SKM-1 treated with dmso at 0.1 percent for 144 hours (cell line): ENCODE measurements around the gene RGS14.
A peak's percentile ranks its signal among the peaks of the same experiment; 100 is the strongest.
"Not testable (repeated sequence)": the region's sequence is repeated elsewhere in the genome, so short reads cannot be mapped to it uniquely, and the experiment has no call there.

Source experiments
- DNase-seq: peaks from one replicate; lab custom pipeline; 2025; ENCODE audit not compliant: unreplicated experiment; lab: John Stamatoyannopoulos, UW

Gene RGS14

GRCh38 chr5:177346820-177347219 is 10.9 kb upstream of the RGS14 start:
- DNase-seq, result no peak

- no peak for DNase-seq
Observed at GRCh38 chr5:177347699-177348098, 10.0 kb upstream of the RGS14 start.

DNA sequence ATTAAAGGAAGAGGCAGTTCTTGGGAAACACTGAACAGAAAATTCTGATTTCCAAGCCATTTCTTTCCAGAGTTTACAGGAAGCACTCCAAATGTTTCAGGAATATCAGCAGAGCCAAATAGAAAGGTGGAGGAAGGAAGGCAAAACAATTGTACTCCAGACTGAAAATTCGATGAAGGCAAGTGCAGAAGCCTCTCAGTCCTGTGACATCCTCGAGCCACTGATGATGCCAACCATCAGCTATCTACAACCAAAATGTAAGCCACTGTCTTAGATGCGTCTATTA is 8.4 kb upstream of the RGS14 start:
- DNase-seq, result no peak

- no peak for DNase-seq
Observed at GRCh38 chr5:177349762-177350161, 8.0 kb upstream of the RGS14 start.

GRCh38 chr5:177350776-177351391 is 6.8 kb upstream of the RGS14 start:
- no peak for DNase-seq

DNA sequence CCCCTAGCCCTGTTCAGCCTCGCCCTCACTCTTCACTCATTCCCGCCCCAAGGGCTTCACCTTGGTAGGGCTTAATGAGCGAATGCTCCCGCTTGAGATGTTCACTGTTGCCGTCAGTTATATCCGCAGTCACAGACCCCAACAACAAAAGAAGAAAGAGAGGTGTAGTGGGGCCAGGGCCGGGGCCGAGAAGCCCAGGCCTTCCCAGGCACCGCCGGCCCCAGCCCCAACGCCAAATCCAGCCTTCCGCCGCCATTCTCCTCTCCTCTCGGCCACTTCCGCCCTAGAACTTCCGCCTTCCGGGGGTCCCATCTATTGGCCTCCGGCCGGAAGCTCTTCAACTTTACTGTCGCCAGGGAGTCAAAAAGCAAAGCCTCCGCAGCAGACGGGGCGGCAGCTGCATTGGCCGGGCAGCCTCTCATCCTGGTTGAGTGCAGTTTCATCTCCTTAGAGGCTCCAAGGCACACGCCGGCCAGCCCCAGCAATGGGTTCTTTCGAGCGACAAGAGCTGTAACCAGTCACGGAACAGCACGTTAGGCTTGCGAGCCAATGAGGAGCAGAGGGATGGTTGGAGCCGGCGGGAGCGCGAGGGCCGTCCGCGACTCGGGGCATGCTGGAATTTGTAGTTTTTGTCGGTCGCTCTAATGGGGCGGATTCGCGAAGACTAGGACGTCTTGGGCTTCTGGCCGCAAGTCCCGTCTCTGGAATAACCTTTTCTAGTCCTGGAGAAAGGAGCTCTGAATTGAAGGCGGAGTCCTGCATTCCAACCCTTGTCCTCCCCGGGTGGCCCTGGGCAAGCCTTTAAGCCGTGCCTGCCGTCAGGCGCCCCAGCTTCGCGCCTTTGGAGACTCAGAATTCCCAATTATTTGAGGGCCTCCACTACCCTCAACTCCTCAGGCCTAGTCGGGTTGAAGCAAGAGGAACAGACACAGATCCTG is 6.1 kb upstream of the RGS14 start, which contains the start of gene LMAN2:
TSS of gene LMAN2 (minus strand) at position 277 of the 938 bp plus-strand sequence. CDS start at position 256, 21 bp downstream.
- peak; percentile 96 for DNase-seq

DNA sequence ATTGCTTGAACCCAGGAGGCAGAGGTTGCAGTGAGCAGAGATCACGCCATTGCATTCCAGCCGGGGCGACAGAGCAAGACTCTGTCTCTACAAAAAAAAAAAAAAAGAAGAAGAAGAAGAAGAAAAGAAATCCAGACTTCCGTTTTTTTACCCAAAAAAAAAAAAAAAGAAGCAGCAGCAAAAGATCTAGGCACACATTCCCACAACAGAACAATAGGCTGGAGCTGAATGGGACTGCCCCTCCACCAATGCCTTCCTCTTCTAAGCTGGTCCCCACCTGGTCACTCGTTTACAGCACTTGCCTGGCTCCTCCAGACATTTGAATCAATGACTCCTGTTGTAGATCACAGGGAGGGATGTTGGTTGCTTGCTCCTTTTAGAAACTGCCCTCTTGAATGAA is 4.6 kb upstream of the RGS14 start:
- DNase-seq, result no peak

GRCh38 chr5:177354256-177354655 is 3.5 kb upstream of the RGS14 start:
- DNase-seq, result no peak

DNA sequence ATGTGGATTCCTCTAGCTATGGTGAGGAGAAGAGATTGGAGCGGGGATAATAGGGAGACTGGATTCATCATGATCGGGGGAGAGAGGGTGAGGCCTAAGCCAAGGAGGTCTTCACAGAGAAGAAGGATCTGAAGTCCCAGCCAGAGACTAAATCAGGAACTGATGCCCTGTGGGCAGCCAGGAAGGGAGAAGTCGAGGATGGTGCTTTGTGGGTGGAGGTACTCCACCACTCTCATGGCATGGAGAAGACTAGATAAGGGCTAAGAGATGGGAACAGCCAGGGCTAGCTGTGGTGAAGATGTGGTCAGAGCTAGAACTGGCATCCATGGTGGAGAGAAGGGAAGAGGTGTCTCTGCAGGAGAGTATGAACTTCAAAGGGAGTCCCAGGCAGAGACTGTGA is 3.0 kb upstream of the RGS14 start:
- DNase-seq, result no peak

DNA sequence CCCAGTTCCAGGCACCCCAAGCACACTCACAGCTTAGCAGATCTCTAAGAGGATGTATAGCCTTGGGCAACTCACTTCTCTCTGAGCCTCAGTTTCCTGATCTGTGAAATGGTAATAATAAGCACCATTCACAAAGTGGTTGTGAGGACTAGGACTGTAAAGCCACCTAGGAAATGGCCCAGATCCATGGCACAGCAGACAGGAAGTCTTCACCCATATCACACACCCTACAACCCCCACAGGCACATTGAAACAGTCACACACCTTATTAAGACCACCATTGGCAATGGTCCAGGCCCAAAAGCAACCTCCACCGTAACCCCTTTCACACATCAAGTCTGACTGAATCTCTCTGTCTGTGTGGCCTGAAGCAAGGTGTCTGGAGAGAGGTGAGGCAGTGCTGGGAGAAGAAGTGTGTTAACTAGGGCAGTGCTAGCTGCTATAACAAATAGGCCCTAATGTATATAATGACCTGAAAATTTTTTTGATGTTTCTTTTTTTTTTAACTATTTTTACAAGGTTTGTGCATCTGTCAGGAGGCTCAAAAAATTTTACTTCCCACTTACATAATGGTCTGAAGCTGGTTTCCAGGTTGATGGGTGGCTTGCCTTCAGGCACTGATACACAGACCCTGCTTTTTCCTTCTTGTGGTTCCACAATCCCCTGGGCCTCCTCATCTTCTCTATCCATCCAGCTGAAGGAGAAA is 2.4 kb upstream of the RGS14 start:
- DNase-seq, result no peak

- peak; percentile 28 for DNase-seq
Observed at GRCh38 chr5:177355868-177356168, 1.9 kb upstream of the RGS14 start.

DNA sequence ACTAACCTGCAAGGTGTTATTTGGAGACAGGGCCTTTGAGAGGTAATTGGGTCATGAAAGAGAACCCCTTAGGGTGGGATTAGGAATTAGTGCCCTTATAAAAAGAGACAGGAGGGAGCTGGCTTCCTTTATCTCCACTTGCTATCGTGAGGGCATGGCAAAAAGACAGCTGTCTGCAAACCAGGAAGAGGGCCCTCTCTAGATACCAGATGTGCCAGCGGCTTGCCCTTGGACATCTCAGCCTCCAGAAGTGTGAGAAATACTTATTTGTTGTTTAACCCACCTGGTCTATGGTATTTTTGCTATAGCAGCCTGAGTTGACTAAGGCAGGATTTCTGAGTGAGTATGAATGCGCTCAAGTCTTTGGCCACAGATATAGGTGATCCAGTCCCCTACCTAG is 978 bp upstream of the RGS14 start:
- DNase-seq, result no peak

- no peak for DNase-seq
Observed at GRCh38 chr5:177357146-177357458, 622 bp upstream of the RGS14 start.

- DNase-seq, result no peak
Observed at GRCh38 chr5:177358370-177358819, 671 bp downstream of the RGS14 start.

GRCh38 chr5:177359451-177359851 is 1.7 kb downstream of the RGS14 start:
- no peak for DNase-seq

- DNase-seq, result no peak
Observed at GRCh38 chr5:177359860-177360259, 2.1 kb downstream of the RGS14 start.

DNA sequence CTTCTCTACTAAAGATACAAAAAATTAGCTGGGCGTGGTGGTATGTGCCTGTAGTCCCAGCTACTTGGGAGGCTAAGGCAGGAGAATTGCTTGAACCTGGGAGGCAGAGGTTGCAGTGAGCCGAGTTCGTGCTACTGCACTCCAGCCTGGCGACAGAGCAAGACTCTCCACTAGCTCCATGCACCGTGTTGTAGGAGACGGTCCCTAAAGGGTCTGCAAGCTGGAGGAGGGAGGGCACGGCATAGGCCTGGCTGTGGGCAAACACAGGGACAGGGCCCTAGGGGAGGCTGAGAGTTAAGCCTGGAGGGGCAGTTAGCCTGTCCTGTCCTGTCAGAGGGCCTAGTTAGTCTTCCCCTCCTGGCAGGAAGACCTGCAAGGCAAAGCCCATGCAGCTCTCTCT is 3.0 kb downstream of the RGS14 start:
- not testable (repeated sequence) for DNase-seq

DNA sequence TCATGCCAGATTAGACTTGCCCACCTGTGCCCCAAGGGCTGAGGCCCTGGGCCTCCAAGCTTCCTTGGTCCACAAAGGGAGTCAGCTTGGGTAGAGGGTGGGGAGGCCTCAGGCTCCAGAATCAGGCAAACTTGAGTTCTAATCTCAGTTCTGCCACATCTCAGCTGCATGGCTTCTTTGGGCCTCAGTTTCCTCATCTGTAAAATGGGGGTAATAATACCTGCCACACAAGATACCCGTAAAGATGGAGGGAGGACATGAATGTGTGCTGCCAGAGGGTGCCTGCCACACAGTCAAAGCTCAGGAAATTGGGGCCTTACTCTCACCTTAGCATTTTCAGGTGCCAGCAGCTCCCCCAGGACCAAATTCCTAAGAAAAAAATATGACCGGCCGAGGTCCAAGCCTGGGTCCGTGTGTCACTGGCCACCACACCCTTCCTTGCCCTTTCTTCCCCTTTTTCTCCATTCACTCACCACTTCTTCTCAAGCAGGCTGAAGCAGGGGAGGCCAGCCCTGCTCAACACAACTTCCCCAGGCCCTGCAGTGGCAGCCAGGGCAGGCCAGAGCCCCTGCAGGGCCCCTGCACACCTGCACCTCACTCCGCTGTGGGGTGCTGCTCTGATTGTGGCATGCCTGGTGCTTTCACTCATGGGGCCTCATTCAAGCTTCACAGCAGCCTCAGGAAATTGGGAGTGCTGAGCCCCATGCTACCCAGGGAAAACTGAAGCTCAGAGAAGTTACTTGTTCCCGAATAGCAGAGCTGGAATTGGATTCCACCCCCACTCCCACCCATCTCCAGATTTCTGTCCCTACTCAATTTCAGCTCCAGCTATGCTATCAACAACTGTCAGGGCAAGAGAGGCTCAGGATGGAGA is 3.9 kb downstream of the RGS14 start:
- DNase-seq, result peak; percentile 72

GRCh38 chr5:177362292-177362609 is 4.5 kb downstream of the RGS14 start:
- no peak for DNase-seq

- DNase-seq, result no peak
Observed at GRCh38 chr5:177362610-177363507, 5.1 kb downstream of the RGS14 start.
